Loucy (cell line): Measurements from ENCODE around the gene RALGDS.

ENCODE experiments used
- EZH2phosphoT487 ChIP-seq: fragments of 200-600 bp; IDR thresholded peaks from 2 replicates; pipeline ENCODE4 v1.6.1; 2018; ENCODE audit warnings: antibody characterized with exemption, mild to moderate bottlenecking, moderate library complexity, borderline replicate concordance
- TF ChIP-seq, protein P1 (sequence below): fragments of 200-600 bp; sonication (generic); conservative IDR thresholded peaks from 2 replicates; pipeline ENCODE4 v1.5.1; 2014; ENCODE audit warnings: mild to moderate bottlenecking, antibody characterized with exemption, low read length

DNA sequence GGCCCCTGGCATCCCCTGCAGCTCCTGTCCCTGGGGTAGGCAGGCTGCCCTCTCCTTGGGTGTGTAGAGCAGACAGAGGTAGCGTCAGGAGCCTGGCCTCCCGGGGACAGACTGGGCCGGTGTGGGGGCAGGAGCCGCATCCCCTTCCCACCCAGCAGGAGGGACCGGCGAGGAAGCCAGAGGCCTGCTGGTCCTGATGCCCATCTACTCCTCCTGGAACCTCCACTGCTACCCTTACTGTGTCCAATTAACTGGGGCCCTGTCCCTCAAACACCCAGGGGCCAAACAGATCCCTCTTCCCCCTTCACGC is 15.6 kb downstream of the RALGDS start:
- TF ChIP-seq, protein P1, sequence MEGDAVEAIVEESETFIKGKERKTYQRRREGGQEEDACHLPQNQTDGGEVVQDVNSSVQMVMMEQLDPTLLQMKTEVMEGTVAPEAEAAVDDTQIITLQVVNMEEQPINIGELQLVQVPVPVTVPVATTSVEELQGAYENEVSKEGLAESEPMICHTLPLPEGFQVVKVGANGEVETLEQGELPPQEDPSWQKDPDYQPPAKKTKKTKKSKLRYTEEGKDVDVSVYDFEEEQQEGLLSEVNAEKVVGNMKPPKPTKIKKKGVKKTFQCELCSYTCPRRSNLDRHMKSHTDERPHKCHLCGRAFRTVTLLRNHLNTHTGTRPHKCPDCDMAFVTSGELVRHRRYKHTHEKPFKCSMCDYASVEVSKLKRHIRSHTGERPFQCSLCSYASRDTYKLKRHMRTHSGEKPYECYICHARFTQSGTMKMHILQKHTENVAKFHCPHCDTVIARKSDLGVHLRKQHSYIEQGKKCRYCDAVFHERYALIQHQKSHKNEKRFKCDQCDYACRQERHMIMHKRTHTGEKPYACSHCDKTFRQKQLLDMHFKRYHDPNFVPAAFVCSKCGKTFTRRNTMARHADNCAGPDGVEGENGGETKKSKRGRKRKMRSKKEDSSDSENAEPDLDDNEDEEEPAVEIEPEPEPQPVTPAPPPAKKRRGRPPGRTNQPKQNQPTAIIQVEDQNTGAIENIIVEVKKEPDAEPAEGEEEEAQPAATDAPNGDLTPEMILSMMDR, result no peak
- TF ChIP-seq EZH2phosphoT487, result no peak
